ENCODE measurements around the gene GPR26. TPM values are rescaled to one million over a fixed set of nuclear protein-coding genes. Genes with fewer than 3 reads are reported as not detected.

Gene GPR26
- total and polyA plus RNA-seq, 2 of the 4 experiments (the other 2 are of a cell fraction), result not detected

DNA sequence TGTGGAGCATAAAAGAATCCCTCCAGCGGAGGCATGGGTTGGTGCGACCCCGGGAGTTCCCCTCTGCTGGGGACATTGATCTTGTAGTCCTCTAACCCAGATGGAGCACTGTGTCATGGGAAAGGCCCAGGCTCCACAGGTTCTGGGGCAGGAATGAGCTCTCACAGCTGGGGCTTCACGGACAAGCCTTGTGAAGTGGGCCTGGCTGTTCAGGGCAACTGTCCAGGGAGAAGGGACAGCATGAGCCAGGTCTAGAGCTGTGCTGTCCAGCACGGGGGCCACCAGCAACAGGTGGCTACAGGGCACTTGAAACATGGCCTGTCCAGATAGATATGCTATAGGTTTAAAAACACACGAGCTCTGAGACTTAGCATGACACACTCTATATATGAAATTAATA lies 11.4 kb downstream of the GPR26 start:
- Histone ChIP-seq H3K27me3 (ENCODE audit: control insufficient read depth, insufficient read depth, low read length) (no peaks in the 10 kb centered on the region), H3K36me3 (ENCODE audit: control insufficient read depth, insufficient read depth, low read length) (no peaks in the 10 kb centered on the region), H2BK5ac (ENCODE audit: low read depth, low read length, poor library complexity, severe bottlenecking) (no peak overlapping the region), H3K4me3 (ENCODE audit: insufficient read depth, low read depth, low read length) (no peak overlapping the region), H3K56ac (ENCODE audit: extremely low read depth, insufficient read depth, low read length) (no peak overlapping the region), H3K79me1 (ENCODE audit: low read depth in 1 of 2, low read length in 2 of 2) (no peaks in the 10 kb centered on the region), H2AK5ac (ENCODE audit: low read depth, low read length) (no peak overlapping the region), H3K4me2 (ENCODE audit: low read depth, low read length) (no peak overlapping the region), H3K9me1 (ENCODE audit: insufficient read depth, low read length) (no peaks in the 10 kb centered on the region), H3K9me3 (ENCODE audit: control insufficient read depth, insufficient read depth, low read length) (peaks cover 42% of the 10 kb centered on the region), H4K5ac (ENCODE audit: low read depth, low read length) (no peak overlapping the region), H3K4ac (ENCODE audit: low read depth, low read length) (no peak overlapping the region), H3K23ac (ENCODE audit: low read depth, low read length) (no peak overlapping the region), H2BK20ac (ENCODE audit: low read depth, low read length) (no peak overlapping the region), H2AK9ac (replicated peaks; ENCODE audit: low read depth, low read length, poor library complexity) (no peak overlapping the region), H2AFZ (replicated peaks; ENCODE audit: low read length, poor library complexity) (no peak overlapping the region), H4K91ac (ENCODE audit: insufficient read depth, low read depth, low read length) (no peak overlapping the region), H3K18ac (ENCODE audit: low read depth, low read length) (no peak overlapping the region), H3K9ac (ENCODE audit: low read depth, low read length) (no peak overlapping the region), H3K27ac (ENCODE audit: insufficient read depth, low read length) (no peak overlapping the region), H2BK120ac (ENCODE audit: low read depth, low read length) (no peak overlapping the region), H3K4me1 (ENCODE audit: control insufficient read depth, insufficient read depth, low read length) (no peaks in the 10 kb centered on the region), H4K8ac (ENCODE audit: low read depth in 2 of 2, low read length in 2 of 2) (no peak overlapping the region), H2BK15ac (ENCODE audit: low read depth, low read length) (no peak overlapping the region), H4K20me1 (ENCODE audit: insufficient read depth, low read length) (no peaks in the 10 kb centered on the region), H3K14ac (replicated peaks; ENCODE audit: low read depth, low read length) (no peak overlapping the region)
- CTCF ChIA-PET, result no interaction called here
- BruUV-seq (replicated peaks), result no TSS peak
- TF ChIP-seq SMC3 (IDR thresholded peaks at IDR 0.05; ENCODE audit: low read depth, low read length), result no peak
- TF ChIP-seq, protein P1, sequence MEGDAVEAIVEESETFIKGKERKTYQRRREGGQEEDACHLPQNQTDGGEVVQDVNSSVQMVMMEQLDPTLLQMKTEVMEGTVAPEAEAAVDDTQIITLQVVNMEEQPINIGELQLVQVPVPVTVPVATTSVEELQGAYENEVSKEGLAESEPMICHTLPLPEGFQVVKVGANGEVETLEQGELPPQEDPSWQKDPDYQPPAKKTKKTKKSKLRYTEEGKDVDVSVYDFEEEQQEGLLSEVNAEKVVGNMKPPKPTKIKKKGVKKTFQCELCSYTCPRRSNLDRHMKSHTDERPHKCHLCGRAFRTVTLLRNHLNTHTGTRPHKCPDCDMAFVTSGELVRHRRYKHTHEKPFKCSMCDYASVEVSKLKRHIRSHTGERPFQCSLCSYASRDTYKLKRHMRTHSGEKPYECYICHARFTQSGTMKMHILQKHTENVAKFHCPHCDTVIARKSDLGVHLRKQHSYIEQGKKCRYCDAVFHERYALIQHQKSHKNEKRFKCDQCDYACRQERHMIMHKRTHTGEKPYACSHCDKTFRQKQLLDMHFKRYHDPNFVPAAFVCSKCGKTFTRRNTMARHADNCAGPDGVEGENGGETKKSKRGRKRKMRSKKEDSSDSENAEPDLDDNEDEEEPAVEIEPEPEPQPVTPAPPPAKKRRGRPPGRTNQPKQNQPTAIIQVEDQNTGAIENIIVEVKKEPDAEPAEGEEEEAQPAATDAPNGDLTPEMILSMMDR (conservative IDR thresholded peaks at IDR 0.05; ENCODE audit: low read depth, low read length), result no peak
- no peak for TF ChIP-seq MAFK (IDR thresholded peaks at IDR 0.05; ENCODE audit: low read depth, low read length)
- TF ChIP-seq RAD21 (IDR thresholded peaks at IDR 0.05; ENCODE audit: low read length), result no peak
- no peak for TF ChIP-seq NFE2L2 (IDR thresholded peaks at IDR 0.05; ENCODE audit: low read depth, low read length)
- TF ChIP-seq BHLHE40 (IDR thresholded peaks at IDR 0.05; ENCODE audit: low read depth, low read length), result no peak
- in situ Hi-C loops (cut with MboI; ENCODE audit: low sequenced_read_pairs), result no loop called here
- ATAC-seq (ENCODE audit: low read depth) (no peak), DNase-seq (no peak)
- POLR2A ChIA-PET (ENCODE audit: unreplicated experiment), result no interaction called here
- dilution Hi-C loops (cut with HindIII; ENCODE audit: low sequenced_read_pairs, unreplicated experiment), result no loop called here
- intact Hi-C loops (cut with micrococcal nuclease), result no loop called here
- whole genome bisulfite sequencing, 2 experiments (ENCODE audit: extremely low coverage in 2 of 2, insufficient read length in 1 of 2), result 29% methylated on average over 3 of the region's 6 CpGs; no CpG with 5 or more reads in 1 of the 2 experiments

Data from IMR-90 (cell line).